Measurements from ENCODE around the gene ITIH2. TPM values are rescaled to one million over a fixed set of nuclear protein-coding genes. Genes with fewer than 3 reads are reported as not detected.
"Not testable (repeated sequence)": the region's sequence is repeated elsewhere in the genome, so short reads cannot be mapped to it uniquely, and the experiment has no call there.

The ITIH2 gene
- total RNA-seq, 6 experiments from 2014 or later, result 399 to 1,113 (median 694) TPM

- H3K36me3 ChIP-seq, result peaks cover 0 to 32% (median 8%) of the 10 kb centered on the region in 4 donors
- no peaks in the 10 kb centered on the region for H3K27me3 ChIP-seq
- peaks cover 0 to 12% (median 3%) of the 10 kb centered on the region in 4 donors for H3K4me1 ChIP-seq
- TF ChIP-seq, protein P1, sequence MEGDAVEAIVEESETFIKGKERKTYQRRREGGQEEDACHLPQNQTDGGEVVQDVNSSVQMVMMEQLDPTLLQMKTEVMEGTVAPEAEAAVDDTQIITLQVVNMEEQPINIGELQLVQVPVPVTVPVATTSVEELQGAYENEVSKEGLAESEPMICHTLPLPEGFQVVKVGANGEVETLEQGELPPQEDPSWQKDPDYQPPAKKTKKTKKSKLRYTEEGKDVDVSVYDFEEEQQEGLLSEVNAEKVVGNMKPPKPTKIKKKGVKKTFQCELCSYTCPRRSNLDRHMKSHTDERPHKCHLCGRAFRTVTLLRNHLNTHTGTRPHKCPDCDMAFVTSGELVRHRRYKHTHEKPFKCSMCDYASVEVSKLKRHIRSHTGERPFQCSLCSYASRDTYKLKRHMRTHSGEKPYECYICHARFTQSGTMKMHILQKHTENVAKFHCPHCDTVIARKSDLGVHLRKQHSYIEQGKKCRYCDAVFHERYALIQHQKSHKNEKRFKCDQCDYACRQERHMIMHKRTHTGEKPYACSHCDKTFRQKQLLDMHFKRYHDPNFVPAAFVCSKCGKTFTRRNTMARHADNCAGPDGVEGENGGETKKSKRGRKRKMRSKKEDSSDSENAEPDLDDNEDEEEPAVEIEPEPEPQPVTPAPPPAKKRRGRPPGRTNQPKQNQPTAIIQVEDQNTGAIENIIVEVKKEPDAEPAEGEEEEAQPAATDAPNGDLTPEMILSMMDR (IDR thresholded peaks at IDR 0.05), result no peak
- no peak for TF ChIP-seq POLR2A (IDR thresholded peaks at IDR 0.05)
- DNase-seq (peak; percentile 80 to 91 (median 84)), ATAC-seq (peak; percentile 95 to 98 (median 96))
- WGBS (ENCODE audit: insufficient coverage, low coverage, low lambda C conversion rate, missing lambda C conversion rate), result 30% methylated on average over 10 of the region's 10 CpGs
- peak overlapping the region in 1 of 3 donors; percentile 9 for H3K27ac ChIP-seq
- H3K9me3 ChIP-seq, result no peaks in the 10 kb centered on the region
- intact Hi-C loops (cut with DNase I), result no loop called here
- H3K4me3 ChIP-seq, result no peak overlapping the region
Observed at GRCh38 chr10:7773845-7774801, 71.0 kb downstream of the ITIH2 start.

- H3K27ac ChIP-seq, result no peak overlapping the region
- ATAC-seq, result peak in 2 of 4 donors; percentile 69 to 78
- no CpG with 5 or more reads among the region's 2 CpGs for WGBS (ENCODE audit: insufficient coverage, low coverage, low lambda C conversion rate, missing lambda C conversion rate)
- TF ChIP-seq, protein P1 (IDR thresholded peaks at IDR 0.05), result no peak
- TF ChIP-seq POLR2A (IDR thresholded peaks at IDR 0.05), result no peak
- intact Hi-C loops (cut with DNase I), result no loop called here
- peaks cover 0 to 41% (median 9%) of the 10 kb centered on the region in 4 donors for H3K36me3 ChIP-seq
- no peak overlapping the region for H3K4me3 ChIP-seq
- no peak for DNase-seq
- no peaks in the 10 kb centered on the region for H3K9me3 ChIP-seq
- H3K4me1 ChIP-seq, result peaks cover 0 to 12% (median 3%) of the 10 kb centered on the region in 4 donors
- no peaks in the 10 kb centered on the region for H3K27me3 ChIP-seq
Observed at GRCh38 chr10:7776777-7777176, 73.7 kb downstream of the ITIH2 start.

DNA sequence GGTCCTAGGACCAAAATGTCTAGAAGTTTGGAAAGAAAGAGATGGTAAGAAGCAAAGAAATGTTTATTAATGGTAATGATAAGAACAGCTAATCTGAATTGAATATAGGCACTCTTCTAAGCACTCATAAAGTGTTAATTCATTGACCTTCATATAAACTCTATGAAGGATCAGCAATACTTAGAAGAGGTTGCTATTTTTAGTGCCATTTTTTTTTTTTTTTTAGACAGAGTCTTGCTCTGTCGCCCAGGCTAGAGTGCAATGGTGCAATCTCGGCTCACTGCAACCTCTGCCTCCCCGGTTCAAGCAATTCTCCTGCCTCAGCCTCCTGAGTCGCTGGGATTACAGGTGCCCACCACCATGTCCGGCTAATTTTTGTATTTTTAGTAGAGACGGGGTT lies 79.1 kb downstream of the ITIH2 start:
- ATAC-seq; DNase-seq; H3K27ac ChIP-seq; intact Hi-C loops (cut with DNase I); H3K4me3 ChIP-seq; H3K9me3 ChIP-seq; H3K27me3 ChIP-seq; H3K4me1 ChIP-seq: not testable (repeated sequence)
- 88% methylated on average over 6 of the region's 6 CpGs for WGBS (ENCODE audit: insufficient coverage, low coverage, low lambda C conversion rate, missing lambda C conversion rate)
- peaks cover 0 to 28% (median 9%) of the 10 kb centered on the region in 4 donors for H3K36me3 ChIP-seq

DNA sequence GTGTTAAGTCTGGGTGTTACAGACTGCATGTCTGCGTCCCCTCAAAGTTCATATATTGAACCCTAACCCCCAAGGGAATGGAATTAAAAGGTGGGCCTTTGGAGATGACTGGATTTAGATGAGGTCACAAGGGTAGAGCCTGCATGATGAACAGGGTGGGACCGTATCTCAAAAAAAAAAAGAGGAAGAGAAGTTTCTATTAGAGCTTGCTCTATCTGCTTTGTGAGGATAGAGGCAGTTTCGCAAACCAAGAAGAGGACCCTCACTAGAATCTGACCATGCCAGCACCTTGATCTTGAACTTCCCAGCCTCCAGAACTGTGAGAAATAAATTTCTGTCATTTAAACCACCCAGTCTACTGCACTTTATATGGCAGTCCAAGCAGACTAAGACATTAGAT lies 83.3 kb downstream of the ITIH2 start:
- intact Hi-C loops (cut with DNase I), result no loop called here
- no peak for DNase-seq

More for the DNA sequence above, 83.3 kb downstream of the ITIH2 start:
- H3K27ac ChIP-seq, result no peak overlapping the region
- peaks cover 0 to 23% (median 9%) of the 10 kb centered on the region in 4 donors for H3K4me1 ChIP-seq
- H3K36me3 ChIP-seq, result no peaks in the 10 kb centered on the region
- H3K27me3 ChIP-seq, result no peaks in the 10 kb centered on the region
- TF ChIP-seq, protein P1 (IDR thresholded peaks at IDR 0.05), result no peak
- TF ChIP-seq POLR2A (IDR thresholded peaks at IDR 0.05), result no peak
- ATAC-seq, result no peak
- WGBS (ENCODE audit: insufficient coverage, low coverage, low lambda C conversion rate, missing lambda C conversion rate), result 76% methylated on average over 3 of the region's 3 CpGs
- no peaks in the 10 kb centered on the region for H3K9me3 ChIP-seq
- peak overlapping the region in 1 of 3 donors; percentile 97 for H3K4me3 ChIP-seq

Measured in right lobe of liver (tissue), 6 donors.